ENCODE data around the gene DVL2.
"Not testable (repeated sequence)": the region's sequence is repeated elsewhere in the genome, so short reads cannot be mapped to it uniquely, and the experiment has no call there.

DVL2 gene

DNA sequence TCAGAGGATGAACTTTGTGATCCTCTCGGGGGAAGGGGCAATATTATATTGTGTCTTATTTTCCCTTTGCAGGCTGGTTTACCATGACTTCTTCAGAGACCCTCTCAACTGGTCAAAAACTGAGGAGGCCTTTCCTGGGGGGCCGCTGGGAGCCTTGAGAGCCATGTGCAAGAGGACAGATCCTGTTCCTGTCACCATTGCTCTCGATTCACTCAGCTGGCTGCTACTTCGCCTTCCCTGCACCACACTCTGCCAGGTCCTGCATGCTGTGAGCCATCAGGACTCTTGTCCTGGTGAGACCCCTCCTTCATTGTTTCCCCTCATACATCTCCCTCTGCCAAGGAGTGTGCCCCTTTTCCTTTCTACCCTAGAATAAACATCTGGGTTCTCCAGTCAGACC lies 20.2 kb upstream of the DVL2 start:
- no peak for DNase-seq

- no peak for DNase-seq
These were observed 18.8 kb upstream of the DVL2 start for GRCh38 chr17:7253082-7253481.

DNA sequence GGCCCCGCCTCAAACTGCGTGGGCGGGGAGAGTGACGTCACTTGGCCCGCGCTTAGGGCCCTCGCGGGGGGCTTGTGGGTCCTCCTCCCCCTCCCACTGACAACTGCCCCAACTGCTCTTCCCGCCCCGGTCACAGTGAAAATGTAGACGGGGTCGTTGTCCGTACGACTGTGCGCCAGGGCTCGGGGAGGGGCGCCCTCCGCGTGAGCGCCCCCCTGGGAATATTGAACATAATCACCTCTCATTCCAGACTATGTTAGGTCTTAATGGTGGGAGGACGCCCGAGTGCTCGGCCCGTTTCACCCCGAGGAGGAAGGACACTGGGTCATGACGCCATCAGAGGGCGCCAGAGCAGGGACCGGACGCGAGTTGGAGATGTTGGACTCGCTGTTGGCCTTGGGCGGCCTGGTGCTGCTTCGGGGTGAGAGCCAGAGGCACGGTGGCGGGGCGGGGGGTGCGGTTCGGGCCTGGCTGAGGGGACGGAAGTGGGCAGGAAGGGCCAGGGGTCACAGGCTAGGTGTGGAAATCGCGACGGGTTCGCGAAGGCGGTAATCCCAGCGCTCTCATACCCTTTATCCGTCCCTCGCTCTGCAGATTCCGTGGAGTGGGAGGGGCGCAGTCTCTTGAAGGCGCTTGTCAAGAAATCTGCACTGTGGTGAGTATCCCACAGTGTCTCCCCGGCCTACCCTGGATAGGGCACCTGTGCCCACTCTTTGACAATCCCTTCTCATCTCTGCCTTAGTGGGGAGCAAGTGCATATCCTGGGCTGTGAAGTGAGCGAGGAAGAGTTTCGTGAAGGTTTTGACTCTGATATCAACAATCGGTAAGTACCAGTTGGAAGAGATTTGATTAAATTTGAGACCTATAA lies 18.1 kb upstream of the DVL2 start, which contains the start of gene ELP5:
ELP5 (plus strand) TSS at position 40 of the 868 bp plus-strand sequence; CDS start at position 376, 336 bp downstream.
- DNase-seq: peak; percentile 87

DNA sequence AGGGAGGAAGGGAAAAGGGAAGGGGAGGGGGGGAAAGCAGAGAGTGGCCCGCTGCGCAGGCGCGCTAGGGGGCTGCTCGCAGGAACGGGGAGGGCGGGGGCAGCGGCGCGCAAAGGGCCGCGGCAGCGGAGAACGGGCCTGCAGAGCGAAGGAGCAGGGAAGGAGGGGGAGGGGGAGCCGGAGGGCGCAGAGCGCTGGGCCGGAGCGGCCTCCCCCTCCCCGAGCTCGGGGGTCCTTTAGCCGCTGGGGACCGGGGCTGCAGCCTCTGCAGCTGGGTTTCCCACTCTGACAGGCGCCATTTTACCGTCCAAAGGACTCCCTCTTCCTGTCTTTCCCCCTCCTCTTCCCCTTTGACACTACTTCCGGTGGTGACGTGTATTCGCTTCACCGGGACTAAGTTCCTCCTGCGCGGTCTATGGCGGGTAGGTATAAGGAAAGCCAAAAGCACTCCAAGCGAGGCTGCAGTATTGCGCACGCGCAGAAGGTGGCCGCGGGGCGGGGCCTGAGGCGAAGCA lies 17.4 kb upstream of the DVL2 start, which contains the start of gene CTDNEP1:
CTDNEP1 (minus strand) TSS at position 74 of the 515 bp plus-strand sequence. CDS start 438 bp downstream, outside the sequence.
- DNase-seq: peak; percentile 96

DNA sequence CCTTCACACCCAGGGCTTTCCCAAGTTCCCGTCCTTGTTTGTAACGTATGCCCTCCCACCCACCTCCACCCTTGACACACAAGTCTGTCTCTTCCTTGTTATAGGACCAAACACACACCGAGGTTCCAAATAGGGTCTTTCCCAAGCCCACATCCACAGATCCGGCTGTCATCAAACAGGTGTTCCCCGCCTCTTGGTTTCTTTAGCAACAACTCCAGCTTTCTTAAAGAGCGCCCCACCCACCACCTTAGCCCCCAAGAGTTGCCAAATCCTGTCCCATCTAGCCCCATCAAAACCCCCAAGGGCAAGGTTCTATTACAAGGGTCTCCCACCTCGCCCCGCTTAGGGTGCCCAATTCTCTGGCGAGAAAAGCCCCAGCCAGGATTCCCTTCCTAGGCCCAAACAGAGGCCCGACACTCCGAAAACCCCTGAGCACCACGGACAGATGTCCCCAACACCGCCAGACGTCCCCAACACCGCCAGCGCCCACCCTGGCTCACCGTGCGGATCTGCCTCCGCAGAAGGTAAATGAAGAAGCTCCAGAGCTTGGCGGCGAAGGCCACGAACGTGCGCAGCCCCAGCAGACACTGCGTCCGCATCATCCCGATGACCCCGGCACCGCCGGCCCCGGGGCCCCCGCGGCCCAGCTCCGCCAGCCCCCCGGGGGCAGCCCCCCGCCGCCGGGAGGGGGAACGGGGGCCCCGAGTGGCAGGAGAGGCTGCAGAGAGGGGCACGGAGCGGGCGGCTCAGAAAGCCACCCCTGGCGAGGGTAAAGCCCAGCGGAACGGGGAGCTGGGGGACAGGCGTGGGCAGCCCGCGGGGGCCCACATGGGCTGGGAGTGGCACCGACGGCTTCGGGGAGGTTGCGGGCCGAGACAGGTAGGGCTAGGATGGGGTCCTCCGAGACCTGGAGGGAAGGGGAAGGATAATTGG lies 16.6 kb upstream of the DVL2 start:
- DNase-seq: no peak

GRCh38 chr17:7249830-7250229 lies 15.5 kb upstream of the DVL2 start:
- DNase-seq: no peak

DNA sequence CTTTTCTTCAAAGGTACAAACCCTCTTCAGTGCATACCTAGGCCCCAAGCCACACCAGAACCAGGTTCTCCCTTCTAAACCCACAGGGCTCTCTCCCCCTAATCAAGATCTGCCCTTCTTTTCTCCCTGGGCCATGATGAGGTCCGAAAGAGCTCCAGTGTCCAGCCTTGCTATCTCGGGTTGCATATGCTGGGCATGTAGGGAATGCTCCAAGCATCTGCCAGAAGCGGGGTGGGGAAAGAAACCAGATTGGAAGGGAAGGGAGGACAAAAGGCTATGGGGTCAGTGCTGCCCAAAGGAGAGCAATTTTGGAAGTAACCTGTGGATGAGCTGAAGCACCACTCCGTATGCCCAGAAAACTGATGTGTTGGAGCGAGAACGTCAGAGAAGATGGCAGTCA lies 14.9 kb upstream of the DVL2 start:
- no peak for DNase-seq

- no peak for DNase-seq
These were observed 14.5 kb upstream of the DVL2 start for GRCh38 chr17:7248796-7249195.

DNA sequence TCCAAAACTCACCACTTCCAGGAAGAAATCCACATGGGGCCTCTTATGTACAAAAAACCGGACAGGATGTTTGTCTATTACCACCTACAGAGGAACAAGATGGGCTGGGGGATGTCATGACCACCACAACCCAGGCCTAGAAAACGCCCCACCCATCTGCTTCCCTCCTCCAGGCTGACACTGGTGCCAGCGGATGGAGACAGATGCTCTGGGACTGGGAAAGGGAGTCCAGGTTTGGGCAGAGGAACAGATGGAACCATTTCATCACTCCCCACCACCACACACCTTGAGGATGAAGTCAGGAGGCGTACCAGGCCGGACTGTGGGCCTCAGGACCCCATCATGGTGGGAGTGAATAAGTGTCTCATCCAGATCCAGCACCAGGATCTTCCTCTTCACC lies 12.5 kb upstream of the DVL2 start:
- DNase-seq: no peak

GRCh38 chr17:7243838-7244237 lies 9.5 kb upstream of the DVL2 start:
- not testable (repeated sequence) for DNase-seq

DNA sequence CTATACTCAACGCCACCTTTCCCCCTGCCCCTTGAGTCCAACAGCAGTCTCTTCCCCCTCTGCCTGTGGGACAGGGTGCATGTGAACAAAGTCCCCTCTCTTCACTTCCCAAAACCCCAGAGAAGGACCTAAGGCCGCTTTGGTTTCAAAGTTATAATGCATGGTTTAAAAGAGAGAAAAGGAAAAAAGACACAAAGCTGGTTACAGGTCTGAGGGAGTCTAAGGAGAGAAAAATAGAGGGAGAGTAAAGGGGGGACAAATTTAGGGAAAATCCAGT lies 9.1 kb upstream of the DVL2 start:
- DNase-seq: no peak

DNA sequence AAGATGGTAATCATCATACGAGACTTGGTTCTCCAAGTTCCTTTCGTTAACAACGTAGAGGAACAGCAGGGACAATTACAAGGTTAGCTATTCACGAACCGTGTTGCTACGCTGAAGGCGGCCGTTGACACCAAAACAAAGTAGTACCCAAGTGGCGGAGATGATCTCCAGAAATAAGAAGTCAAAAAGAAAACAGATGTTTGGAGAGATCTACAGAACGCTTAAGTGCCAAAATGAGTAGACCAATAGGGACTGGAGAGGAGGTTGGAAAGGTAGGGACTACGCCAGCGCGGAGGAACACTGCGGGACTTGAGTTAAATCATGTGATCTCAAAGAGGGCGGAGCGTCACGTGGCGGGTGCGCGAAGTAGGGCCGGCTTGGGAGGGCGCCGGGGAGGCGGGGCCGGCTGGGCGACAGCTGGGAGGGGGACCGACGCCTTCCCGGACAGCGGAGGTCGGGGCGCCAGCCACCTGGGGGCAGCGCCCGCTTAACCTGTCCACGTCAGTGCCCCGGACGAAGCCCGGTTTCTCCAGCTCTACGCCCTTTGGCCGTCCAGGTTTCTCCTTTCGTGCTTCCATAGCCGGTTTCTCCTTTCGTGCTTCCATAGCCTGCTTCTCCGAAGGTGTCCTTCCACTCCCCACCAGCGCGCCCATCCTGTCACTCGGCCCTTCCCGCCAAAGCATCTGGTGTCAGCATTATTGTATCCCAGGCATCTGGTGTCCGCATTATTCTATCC lies 8.6 kb upstream of the DVL2 start:
- peak; percentile 96 for DNase-seq

DNA sequence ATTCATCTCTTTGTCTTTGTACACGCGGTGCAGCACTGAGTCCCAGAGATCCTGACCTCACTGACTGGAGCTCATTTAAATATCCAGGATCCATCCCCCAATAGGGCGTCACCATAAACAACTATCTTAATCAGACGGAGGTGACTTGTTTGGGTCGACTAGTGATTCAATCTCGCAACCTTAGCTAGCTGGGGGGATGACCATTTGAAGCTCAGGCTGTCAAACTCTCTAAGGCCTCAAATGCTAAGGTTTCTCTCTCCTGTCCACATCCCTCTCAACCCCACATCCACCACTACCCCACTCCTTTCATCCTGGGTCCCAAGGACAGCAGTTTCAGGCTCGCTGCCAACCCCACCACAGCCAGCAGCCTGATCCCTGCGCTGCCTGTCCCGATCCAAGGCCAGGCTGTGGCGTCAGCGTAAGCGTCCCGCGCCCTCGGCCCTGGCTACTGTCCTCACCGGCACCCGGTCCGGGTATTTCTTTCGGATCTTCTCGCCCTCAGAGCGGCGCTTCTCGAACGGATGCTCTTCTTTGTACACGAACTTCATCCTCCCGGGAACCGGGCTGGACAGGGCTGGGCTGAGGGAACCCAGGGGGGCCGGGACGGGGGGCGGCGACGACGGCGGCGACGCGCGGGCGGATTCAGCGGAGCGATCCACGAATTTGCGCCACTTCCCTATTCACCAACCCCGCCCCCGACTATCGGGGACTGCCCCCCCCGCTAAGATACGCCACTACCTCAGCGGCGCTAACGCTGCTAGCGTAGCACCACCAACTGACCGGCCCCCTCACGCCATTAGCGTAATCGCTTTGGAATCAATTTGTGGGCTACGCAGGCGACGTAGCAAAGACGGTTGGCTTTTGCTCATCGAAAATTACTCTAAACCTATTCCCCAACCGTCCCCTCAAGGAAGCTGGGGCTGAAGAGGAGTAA lies 7.7 kb upstream of the DVL2 start, which contains the start of gene GABARAP:
GABARAP (minus strand) TSS at position 667 of the 934 bp plus-strand sequence; CDS start at position 548, 119 bp downstream.
- DNase-seq: peak; percentile 86

DNA sequence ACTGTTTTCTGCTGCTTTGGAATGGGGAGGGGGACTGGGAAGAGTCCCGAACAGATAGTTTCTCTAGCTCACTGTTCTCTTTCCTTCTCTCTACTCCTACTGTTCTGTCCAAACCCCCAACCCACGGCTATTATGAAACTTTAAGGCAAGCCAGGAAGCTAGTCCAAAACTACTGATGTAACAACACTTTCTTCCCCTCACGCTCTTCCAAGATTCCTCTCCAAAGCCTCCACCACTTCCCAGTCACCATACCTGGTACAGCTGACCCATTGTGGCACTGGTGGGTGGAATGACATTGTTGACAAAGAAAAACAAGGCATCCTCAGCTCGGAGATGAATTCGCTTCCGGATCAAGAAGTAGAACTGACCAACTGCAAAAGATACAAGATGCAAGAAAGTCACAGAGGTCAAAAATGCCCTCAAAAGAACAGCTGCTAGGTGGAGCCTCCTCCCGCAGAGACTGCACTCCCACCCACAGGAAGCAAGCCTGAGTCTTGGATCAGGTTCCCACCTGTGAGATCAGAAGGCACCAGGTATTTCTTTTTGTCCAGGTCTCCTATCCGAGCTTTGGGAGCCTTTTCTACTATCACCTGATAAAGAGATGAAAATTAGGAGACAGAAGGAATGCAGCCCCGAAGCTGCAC lies 6.9 kb upstream of the DVL2 start:
- DNase-seq: no peak

- no peak for DNase-seq
These were observed 6.1 kb upstream of the DVL2 start for GRCh38 chr17:7240375-7240774.

- peak; percentile 96 for DNase-seq
These were observed 5.0 kb upstream of the DVL2 start, which contains the start of gene PHF23 for GRCh38 chr17:7239091-7240027. PHF23 (minus strand) TSS chr17:7239457; CDS start chr17:7239279, 178 bp downstream.

- no peak for DNase-seq
These were observed 4.2 kb upstream of the DVL2 start for GRCh38 chr17:7238420-7239090.

GRCh38 chr17:7237761-7238419 lies 3.6 kb upstream of the DVL2 start:
- DNase-seq: peak; percentile 60
